GM12873 (cell line): Measurements from ENCODE around the gene TBX4.

ENCODE experiments used
- TF ChIP-seq, protein P1 (sequence below): IDR thresholded peaks from 2 replicates; pipeline ENCODE4 v1.5.1; 2012; ENCODE audit warnings: low read depth, mild to moderate bottlenecking, moderate library complexity, low read length, control low read depth; ENCODE audit not compliant: insufficient read depth; ENCODE audit errors: missing control alignments

The TBX4 gene

DNA sequence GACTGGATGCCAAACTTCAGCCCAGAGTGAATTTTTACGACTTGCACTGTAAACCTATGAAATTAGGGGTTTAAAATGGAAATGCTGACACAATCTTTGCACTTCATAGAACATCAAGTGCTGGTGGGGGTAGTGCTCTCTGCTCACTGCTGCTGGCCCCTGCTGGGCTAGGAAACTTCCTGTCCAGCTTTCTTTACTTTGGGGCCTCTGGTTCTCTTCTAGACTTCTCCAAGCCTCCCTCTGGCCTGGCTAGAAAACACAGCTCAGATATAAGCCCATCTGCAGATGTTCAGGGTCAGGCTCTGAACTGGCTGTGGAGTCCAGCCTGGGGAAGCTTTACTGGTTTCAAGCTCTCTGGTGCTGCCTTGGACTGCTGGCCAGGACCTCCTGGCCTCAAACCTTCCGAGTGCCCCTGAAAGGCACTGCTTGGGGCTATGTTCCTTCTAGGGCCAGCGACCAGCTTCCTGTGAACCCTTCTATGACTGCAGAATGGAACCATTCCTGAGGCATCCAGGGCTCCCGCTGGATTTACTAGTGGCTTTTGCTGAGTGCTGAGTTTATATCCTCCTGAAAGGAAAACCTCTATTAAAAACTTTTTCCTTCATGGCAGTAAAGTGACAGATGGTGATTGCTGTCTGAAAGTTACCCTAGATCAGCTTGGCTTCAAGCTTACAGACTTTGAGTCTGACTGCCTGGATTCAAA lies 59.4 kb downstream of the TBX4 start:
- TF ChIP-seq, protein P1, sequence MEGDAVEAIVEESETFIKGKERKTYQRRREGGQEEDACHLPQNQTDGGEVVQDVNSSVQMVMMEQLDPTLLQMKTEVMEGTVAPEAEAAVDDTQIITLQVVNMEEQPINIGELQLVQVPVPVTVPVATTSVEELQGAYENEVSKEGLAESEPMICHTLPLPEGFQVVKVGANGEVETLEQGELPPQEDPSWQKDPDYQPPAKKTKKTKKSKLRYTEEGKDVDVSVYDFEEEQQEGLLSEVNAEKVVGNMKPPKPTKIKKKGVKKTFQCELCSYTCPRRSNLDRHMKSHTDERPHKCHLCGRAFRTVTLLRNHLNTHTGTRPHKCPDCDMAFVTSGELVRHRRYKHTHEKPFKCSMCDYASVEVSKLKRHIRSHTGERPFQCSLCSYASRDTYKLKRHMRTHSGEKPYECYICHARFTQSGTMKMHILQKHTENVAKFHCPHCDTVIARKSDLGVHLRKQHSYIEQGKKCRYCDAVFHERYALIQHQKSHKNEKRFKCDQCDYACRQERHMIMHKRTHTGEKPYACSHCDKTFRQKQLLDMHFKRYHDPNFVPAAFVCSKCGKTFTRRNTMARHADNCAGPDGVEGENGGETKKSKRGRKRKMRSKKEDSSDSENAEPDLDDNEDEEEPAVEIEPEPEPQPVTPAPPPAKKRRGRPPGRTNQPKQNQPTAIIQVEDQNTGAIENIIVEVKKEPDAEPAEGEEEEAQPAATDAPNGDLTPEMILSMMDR: no peak

DNA sequence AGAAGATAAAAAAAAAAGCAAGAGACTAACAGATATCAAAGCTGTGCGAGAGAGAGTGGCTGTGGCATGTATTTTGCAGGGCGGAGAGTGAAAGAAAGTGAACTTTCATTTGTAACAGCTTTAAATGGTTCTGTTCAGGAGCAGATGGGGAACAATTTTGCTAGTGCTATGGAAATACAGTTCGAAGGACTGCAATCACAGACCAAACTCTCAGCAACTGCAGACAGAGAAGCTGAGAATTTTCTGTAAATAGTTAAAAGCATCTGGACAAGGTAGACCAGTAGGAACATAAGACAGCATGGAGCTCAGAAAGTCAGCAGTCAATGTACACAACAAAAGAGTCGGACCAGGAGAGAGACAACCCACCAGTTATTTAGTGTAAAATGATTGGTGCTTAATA lies 62.3 kb downstream of the TBX4 start:
- TF ChIP-seq, protein P1: no peak

DNA sequence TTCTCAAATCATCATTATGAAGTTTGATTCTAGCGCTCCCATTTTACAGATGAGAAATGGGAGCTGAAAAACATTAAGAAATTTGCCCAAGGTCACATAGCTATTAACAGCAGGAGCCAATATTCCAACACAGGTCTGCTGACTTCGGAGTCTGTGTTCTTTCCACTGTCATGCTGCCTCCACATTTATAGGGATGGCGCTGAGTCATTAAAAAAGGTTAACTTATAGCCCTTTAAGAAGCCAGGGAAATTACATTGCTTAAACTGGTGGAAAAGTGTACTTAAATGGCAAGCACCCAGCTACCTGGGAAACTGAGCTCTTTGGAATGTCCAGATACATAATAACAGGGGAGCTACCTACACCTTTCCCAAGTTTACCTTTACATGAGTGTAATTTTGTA lies 65.0 kb downstream of the TBX4 start:
- TF ChIP-seq, protein P1: no peak

DNA sequence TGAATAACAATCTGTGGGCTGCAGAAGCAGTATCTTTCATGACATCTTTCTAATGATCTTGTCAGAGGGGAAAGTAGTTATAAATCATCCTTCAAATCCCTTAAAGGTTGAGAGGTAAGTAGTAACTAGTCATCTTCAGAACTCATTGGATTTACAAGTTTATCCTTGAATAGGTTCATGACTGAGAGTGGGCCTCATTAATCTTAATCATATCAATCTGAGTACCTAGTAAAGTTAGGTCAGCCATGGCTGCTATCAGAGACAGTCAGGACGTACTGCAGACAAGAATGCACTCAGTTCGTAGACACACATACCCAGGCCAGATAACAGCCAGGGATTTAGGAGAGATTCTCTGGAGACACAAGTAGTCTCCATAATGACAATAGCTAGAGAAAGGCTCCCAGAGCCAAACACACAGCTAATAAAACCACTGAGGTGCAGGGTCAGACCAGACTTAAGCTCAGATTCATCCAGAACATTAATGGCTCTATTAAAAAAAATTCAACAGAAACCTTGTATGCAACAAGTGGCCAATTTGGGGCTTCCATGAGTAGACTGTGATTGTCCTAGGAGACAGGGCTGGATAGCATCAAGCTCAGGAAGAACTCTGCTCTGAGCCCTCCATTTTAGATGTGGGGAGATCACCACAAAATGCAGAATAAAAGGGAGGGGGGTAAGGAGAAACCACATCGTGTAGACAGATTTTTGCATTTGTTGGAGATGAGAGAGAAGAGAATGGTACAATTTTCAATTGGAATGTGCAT lies 65.8 kb downstream of the TBX4 start:
- TF ChIP-seq, protein P1: no peak

DNA sequence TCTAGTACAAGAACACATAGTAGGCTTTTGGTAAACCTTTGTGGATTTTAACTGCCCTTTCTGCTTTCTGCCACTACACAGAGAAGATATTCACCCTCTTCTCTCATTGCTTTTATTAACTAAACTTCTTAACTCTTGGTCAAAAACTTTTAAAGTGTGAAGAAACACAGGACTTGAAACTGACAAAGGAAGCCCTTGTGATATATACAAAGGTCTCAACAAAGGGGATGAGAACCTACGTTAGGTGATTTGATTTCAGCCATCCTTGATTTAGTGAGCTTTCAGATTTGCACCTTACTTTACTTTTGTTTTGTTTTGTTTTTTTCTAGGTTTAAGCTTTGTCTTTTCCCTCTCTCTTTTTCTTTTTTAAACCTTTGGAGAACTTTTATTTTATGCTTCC lies 66.9 kb downstream of the TBX4 start:
- TF ChIP-seq, protein P1: no peak

DNA sequence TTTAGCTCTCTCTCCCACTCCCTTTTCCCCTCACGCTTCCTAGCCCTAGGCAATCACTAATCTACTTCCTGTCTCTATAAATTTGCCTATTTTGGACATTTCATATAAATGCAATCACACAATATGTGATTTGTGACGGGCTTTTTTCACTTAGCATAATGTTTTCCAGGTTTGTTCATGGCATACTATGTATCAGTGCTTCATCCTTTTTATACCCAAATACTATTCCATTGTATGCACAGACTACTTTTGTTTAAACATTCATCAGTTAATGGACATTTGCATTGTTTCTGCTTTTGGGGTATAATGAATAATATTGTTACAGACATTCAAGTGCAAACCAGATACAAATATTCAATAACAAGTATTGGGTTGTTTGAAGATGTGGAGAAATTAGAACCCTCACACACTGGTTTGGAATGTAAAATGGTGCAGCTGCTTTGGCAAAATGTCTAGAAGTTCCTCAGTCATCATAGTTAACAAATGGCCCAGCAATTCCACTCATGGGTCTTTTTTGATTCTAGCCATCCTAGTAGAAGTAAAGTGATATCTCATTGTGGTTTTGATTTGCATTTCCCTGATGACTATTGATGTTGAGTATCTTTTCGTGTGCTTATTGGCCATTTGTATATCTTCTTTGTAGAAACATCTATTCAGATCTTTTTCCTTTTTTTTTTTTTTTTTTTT lies 67.7 kb downstream of the TBX4 start:
- TF ChIP-seq, protein P1: no peak

DNA sequence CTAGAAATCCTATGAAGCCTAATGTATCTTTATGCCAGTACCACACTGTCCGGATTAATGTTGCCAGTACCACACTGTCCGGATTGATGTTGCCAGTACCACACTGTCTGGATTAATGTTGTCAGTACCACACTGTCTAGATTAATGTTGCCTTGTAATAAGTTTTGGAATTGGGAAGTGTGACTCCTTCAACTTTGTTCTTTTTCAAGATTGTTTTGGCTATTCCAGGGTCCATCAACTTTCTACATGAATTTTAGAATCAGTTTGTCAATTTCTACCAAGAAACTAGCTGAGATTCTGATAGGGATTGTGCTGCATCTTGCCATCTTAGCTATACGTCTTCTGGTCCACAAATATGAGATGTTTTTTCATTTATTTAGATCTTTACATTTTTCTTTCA lies 68.7 kb downstream of the TBX4 start:
- TF ChIP-seq, protein P1: no peak
